ENCODE data around the gene TRIM46. TPM values are rescaled to one million over a fixed set of nuclear protein-coding genes. Genes with fewer than 3 reads are reported as not detected.
A peak's percentile ranks its signal among the peaks of the same experiment; 100 is the strongest.
"Not testable (repeated sequence)": the region's sequence is repeated elsewhere in the genome, so short reads cannot be mapped to it uniquely, and the experiment has no call there.

The TRIM46 gene
- total RNA-seq, 1 donor from 2014 or later: 11.5 TPM

- H3K9me3 Mint-ChIP-seq; H3K27ac Mint-ChIP-seq; H3K4me1 Mint-ChIP-seq (ENCODE audit: low read depth); intact Hi-C loops (cut with micrococcal nuclease); DNase-seq (ENCODE audit: low spot score); H3K36me3 Mint-ChIP-seq (ENCODE audit: low read depth); H3K4me3 Mint-ChIP-seq (ENCODE audit: low read depth): not testable (repeated sequence)
- peaks cover 12% of the 10 kb centered on the region for H3K27me3 Mint-ChIP-seq (ENCODE audit: low read depth)
Measured at GRCh38 chr1:155155996-155156643, 17.5 kb upstream of the TRIM46 start.

- intact Hi-C loops (cut with micrococcal nuclease): no loop called here
- H3K4me1 Mint-ChIP-seq (ENCODE audit: low read depth): no peaks in the 10 kb centered on the region
- H3K27ac Mint-ChIP-seq: no peak overlapping the region
Measured at GRCh38 chr1:155158991-155159390, 14.7 kb upstream of the TRIM46 start.

GRCh38 chr1:155160128-155160527 is 13.5 kb upstream of the TRIM46 start:
- Mint-ChIP-seq H3K9me3 (no peaks in the 10 kb centered on the region), H3K4me3 (ENCODE audit: low read depth) (no peak overlapping the region), H3K27ac (no peak overlapping the region), H3K27me3 (ENCODE audit: low read depth) (peaks cover 6% of the 10 kb centered on the region), H3K4me1 (ENCODE audit: low read depth) (no peaks in the 10 kb centered on the region), H3K36me3 (ENCODE audit: low read depth) (no peaks in the 10 kb centered on the region)
- no peak for DNase-seq (ENCODE audit: low spot score)
- intact Hi-C loops (cut with micrococcal nuclease): no loop called here

More at GRCh38 chr1:155158991-155159390, 14.7 kb upstream of the TRIM46 start:
- H3K4me3 Mint-ChIP-seq (ENCODE audit: low read depth): no peak overlapping the region
- no peaks in the 10 kb centered on the region for H3K9me3 Mint-ChIP-seq
- peaks cover 11% of the 10 kb centered on the region for H3K27me3 Mint-ChIP-seq (ENCODE audit: low read depth)
- H3K36me3 Mint-ChIP-seq (ENCODE audit: low read depth): no peaks in the 10 kb centered on the region
- DNase-seq (ENCODE audit: low spot score): no peak

- H3K9me3 Mint-ChIP-seq; DNase-seq (ENCODE audit: low spot score); intact Hi-C loops (cut with micrococcal nuclease); H3K4me1 Mint-ChIP-seq (ENCODE audit: low read depth); H3K36me3 Mint-ChIP-seq (ENCODE audit: low read depth); H3K27ac Mint-ChIP-seq; H3K27me3 Mint-ChIP-seq (ENCODE audit: low read depth); H3K4me3 Mint-ChIP-seq (ENCODE audit: low read depth): not testable (repeated sequence)
Measured at GRCh38 chr1:155162631-155163030, 11.0 kb upstream of the TRIM46 start.

- H3K27ac Mint-ChIP-seq; intact Hi-C loops (cut with micrococcal nuclease); H3K9me3 Mint-ChIP-seq; H3K27me3 Mint-ChIP-seq (ENCODE audit: low read depth); H3K4me3 Mint-ChIP-seq (ENCODE audit: low read depth); DNase-seq (ENCODE audit: low spot score); H3K36me3 Mint-ChIP-seq (ENCODE audit: low read depth): not testable (repeated sequence)
- H3K4me1 Mint-ChIP-seq (ENCODE audit: low read depth): peaks cover 11% of the 10 kb centered on the region
Measured at GRCh38 chr1:155163785-155164184, 9.9 kb upstream of the TRIM46 start.

- DNase-seq (ENCODE audit: low spot score); H3K9me3 Mint-ChIP-seq; intact Hi-C loops (cut with micrococcal nuclease); H3K4me3 Mint-ChIP-seq (ENCODE audit: low read depth); H3K27me3 Mint-ChIP-seq (ENCODE audit: low read depth); H3K27ac Mint-ChIP-seq: not testable (repeated sequence)
- Mint-ChIP-seq H3K4me1 (ENCODE audit: low read depth) (peaks cover 11% of the 10 kb centered on the region), H3K36me3 (ENCODE audit: low read depth) (peaks cover 12% of the 10 kb centered on the region)
Measured at GRCh38 chr1:155164625-155165024, 9.0 kb upstream of the TRIM46 start.

- Mint-ChIP-seq H3K4me1 (ENCODE audit: low read depth) (peaks cover 14% of the 10 kb centered on the region), H3K36me3 (ENCODE audit: low read depth) (peaks cover 18% of the 10 kb centered on the region), H3K9me3 (no peaks in the 10 kb centered on the region), H3K4me3 (ENCODE audit: low read depth) (no peak overlapping the region), H3K27ac (no peak overlapping the region), H3K27me3 (ENCODE audit: low read depth) (peaks cover 2% of the 10 kb centered on the region)
- intact Hi-C loops (cut with micrococcal nuclease): no loop called here
- no peak for DNase-seq (ENCODE audit: low spot score)
Measured at GRCh38 chr1:155166051-155166470, 7.6 kb upstream of the TRIM46 start.

- no peak for DNase-seq (ENCODE audit: low spot score)
- Mint-ChIP-seq H3K4me1 (ENCODE audit: low read depth) (peaks cover 14% of the 10 kb centered on the region), H3K27ac (no peak overlapping the region), H3K9me3 (no peaks in the 10 kb centered on the region), H3K4me3 (ENCODE audit: low read depth) (no peak overlapping the region), H3K36me3 (ENCODE audit: low read depth) (peaks cover 21% of the 10 kb centered on the region), H3K27me3 (ENCODE audit: low read depth) (peaks cover 2% of the 10 kb centered on the region)
- intact Hi-C loops (cut with micrococcal nuclease): loop anchor here (1.0 kb wide), 1 partner anchor 71 kb away; no protein-coding TSS in a partner anchor
Measured at GRCh38 chr1:155166471-155167165, 7.0 kb upstream of the TRIM46 start.

- H3K4me3 Mint-ChIP-seq (ENCODE audit: low read depth): peak overlapping the region; percentile 21
- intact Hi-C loops (cut with micrococcal nuclease): loop anchor here (1.0 kb wide), 2 partner anchors 72 to 76 kb away; no protein-coding TSS in a partner anchor
- no peak overlapping the region for H3K27ac Mint-ChIP-seq
- H3K9me3 Mint-ChIP-seq: no peaks in the 10 kb centered on the region
- DNase-seq (ENCODE audit: low spot score): peak; percentile 77
- peaks cover 20% of the 10 kb centered on the region for H3K4me1 Mint-ChIP-seq (ENCODE audit: low read depth)
- H3K27me3 Mint-ChIP-seq (ENCODE audit: low read depth): no peaks in the 10 kb centered on the region
- H3K36me3 Mint-ChIP-seq (ENCODE audit: low read depth): peaks cover 28% of the 10 kb centered on the region
Measured at GRCh38 chr1:155167166-155168104, 6.2 kb upstream of the TRIM46 start.

GRCh38 chr1:155168105-155168445 is 5.6 kb upstream of the TRIM46 start:
- intact Hi-C loops (cut with micrococcal nuclease): loop anchor here (1.0 kb wide), 1 partner anchor 77 kb away; no protein-coding TSS in a partner anchor
- Mint-ChIP-seq H3K36me3 (ENCODE audit: low read depth) (peaks cover 29% of the 10 kb centered on the region), H3K4me1 (ENCODE audit: low read depth) (peaks cover 21% of the 10 kb centered on the region)
- H3K9me3 Mint-ChIP-seq; H3K4me3 Mint-ChIP-seq (ENCODE audit: low read depth); H3K27me3 Mint-ChIP-seq (ENCODE audit: low read depth); H3K27ac Mint-ChIP-seq; DNase-seq (ENCODE audit: low spot score): not testable (repeated sequence)

- no peak for DNase-seq (ENCODE audit: low spot score)
- Mint-ChIP-seq H3K27ac (no peak overlapping the region), H3K36me3 (ENCODE audit: low read depth) (peaks cover 29% of the 10 kb centered on the region), H3K4me3 (ENCODE audit: low read depth) (no peak overlapping the region), H3K9me3 (no peaks in the 10 kb centered on the region), H3K4me1 (ENCODE audit: low read depth) (peaks cover 25% of the 10 kb centered on the region), H3K27me3 (ENCODE audit: low read depth) (no peaks in the 10 kb centered on the region)
- intact Hi-C loops (cut with micrococcal nuclease): loop anchor here (1.0 kb wide), 1 partner anchor 77 kb away; no protein-coding TSS in a partner anchor
Measured at GRCh38 chr1:155168456-155169210, 5.0 kb upstream of the TRIM46 start.

- Mint-ChIP-seq H3K9me3 (no peaks in the 10 kb centered on the region), H3K4me1 (ENCODE audit: low read depth) (peaks cover 29% of the 10 kb centered on the region), H3K27me3 (ENCODE audit: low read depth) (no peaks in the 10 kb centered on the region), H3K27ac (no peak overlapping the region), H3K36me3 (ENCODE audit: low read depth) (peaks cover 29% of the 10 kb centered on the region), H3K4me3 (ENCODE audit: low read depth) (no peak overlapping the region)
- DNase-seq (ENCODE audit: low spot score): peak; percentile 6
- intact Hi-C loops (cut with micrococcal nuclease): no loop called here
Measured at GRCh38 chr1:155169541-155169940, 4.1 kb upstream of the TRIM46 start.
